WTC11 (cell line): ENCODE results near the gene HMGCS2.

Source experiments
- ATF1 ChIP-seq: sonication (generic); formaldehyde crosslinking; IDR thresholded peaks from 2 replicates; pipeline ENCODE4 v1.8.1; 2023; ENCODE audit warnings: mild to moderate bottlenecking, moderate library complexity, missing genetic modification reagents
- ATF6 ChIP-seq: sonication (generic); formaldehyde crosslinking; IDR thresholded peaks from 2 replicates; pipeline ENCODE4 v1.8.1; 2023; ENCODE audit warnings: mild to moderate bottlenecking, missing genetic modification reagents
- CBFB ChIP-seq: sonication (generic); formaldehyde crosslinking; IDR thresholded peaks from 2 replicates; pipeline ENCODE4 v1.8.1; 2022; ENCODE audit warnings: mild to moderate bottlenecking, low read depth, missing genetic modification reagents
- CTCF ChIP-seq: fragments of 200-600 bp; IDR thresholded peaks from 2 replicates; pipeline ENCODE4 v1.8.0; 2022; ENCODE audit warnings: antibody characterized with exemption
- ESRRA ChIP-seq: sonication (generic); formaldehyde crosslinking; IDR thresholded peaks from 2 replicates; pipeline ENCODE4 v1.8.1; 2022; ENCODE audit warnings: mild to moderate bottlenecking, missing genetic modification reagents, borderline replicate concordance
- FOXJ3 ChIP-seq: sonication (generic); formaldehyde crosslinking; IDR thresholded peaks from 2 replicates; pipeline ENCODE4 v1.9.0; 2021; ENCODE audit warnings: missing genetic modification reagents, mild to moderate bottlenecking, borderline replicate concordance
- NR2C2 ChIP-seq: sonication (generic); formaldehyde crosslinking; IDR thresholded peaks from 2 replicates; pipeline ENCODE4 v1.8.0; 2022; ENCODE audit warnings: mild to moderate bottlenecking, missing genetic modification reagents
- SP1 ChIP-seq: sonication (generic); formaldehyde crosslinking; conservative IDR thresholded peaks from 2 replicates; pipeline ENCODE4 v1.8.1; 2022; ENCODE audit warnings: missing genetic modification reagents
- TEAD4 ChIP-seq: sonication (generic); formaldehyde crosslinking; IDR thresholded peaks from 2 replicates; pipeline ENCODE4 v1.8.0; 2022; ENCODE audit warnings: mild to moderate bottlenecking, missing genetic modification reagents
- TF ChIP-seq, protein P1 (sequence below): sonication (generic); formaldehyde crosslinking; IDR thresholded peaks from 2 replicates; pipeline ENCODE4 v1.8.1; 2022; ENCODE audit warnings: mild to moderate bottlenecking, moderate library complexity, missing genetic modification reagents
- TF ChIP-seq, protein P2 (sequence below): fragments of 250-450 bp; sonication (Bioruptor Pico); IDR thresholded peaks from 2 replicates; pipeline ENCODE4 v1.9.0; 2021; ENCODE audit warnings: moderate library complexity, mild to moderate bottlenecking, inconsistent platforms, borderline replicate concordance
- TF ChIP-seq, protein P3 (sequence below): fragments of 250-450 bp; sonication (Bioruptor Pico); conservative IDR thresholded peaks from 2 replicates; pipeline ENCODE4 v1.9.0; 2021; ENCODE audit warnings: mild to moderate bottlenecking

DNA sequence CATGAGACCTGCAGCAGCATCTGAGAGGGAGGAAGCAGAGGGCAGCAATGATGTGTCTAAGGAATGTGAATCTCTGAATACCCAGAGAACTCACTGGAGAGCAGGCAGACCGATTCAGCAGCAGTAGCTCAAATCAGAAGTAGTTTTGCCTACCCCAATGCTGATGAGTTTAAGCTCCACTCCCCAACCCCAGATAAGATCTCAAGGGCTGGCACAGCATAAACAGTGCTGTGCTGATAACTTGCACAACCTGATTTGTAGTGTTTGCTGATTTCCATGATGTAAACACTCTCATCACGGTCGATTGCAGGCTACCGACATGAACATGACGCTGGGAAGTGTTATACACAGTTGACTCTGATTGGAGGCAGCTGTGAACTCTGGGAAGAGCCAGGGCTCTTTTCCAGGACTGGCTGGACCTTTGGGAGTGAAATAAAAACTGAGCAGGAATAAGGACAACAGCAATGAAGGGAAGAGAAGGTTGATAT lies 11.2 kb upstream of the HMGCS2 start:
- TF ChIP-seq, protein P1, sequence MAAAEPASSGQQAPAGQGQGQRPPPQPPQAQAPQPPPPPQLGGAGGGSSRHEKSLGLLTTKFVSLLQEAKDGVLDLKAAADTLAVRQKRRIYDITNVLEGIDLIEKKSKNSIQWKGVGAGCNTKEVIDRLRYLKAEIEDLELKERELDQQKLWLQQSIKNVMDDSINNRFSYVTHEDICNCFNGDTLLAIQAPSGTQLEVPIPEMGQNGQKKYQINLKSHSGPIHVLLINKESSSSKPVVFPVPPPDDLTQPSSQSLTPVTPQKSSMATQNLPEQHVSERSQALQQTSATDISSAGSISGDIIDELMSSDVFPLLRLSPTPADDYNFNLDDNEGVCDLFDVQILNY, result no peak
- no peak for TF ChIP-seq ATF6 (CRISPR knock-in tag)
- TF ChIP-seq CTCF, result no peak
- TF ChIP-seq FOXJ3 (CRISPR knock-in tag), result no peak
- no peak for TF ChIP-seq CBFB
- TF ChIP-seq TEAD4 (CRISPR knock-in tag), result no peak
- TF ChIP-seq ESRRA (CRISPR knock-in tag), result no peak
- no peak for TF ChIP-seq NR2C2
- no peak for TF ChIP-seq SP1 (CRISPR knock-in tag)
- TF ChIP-seq, protein P2, sequence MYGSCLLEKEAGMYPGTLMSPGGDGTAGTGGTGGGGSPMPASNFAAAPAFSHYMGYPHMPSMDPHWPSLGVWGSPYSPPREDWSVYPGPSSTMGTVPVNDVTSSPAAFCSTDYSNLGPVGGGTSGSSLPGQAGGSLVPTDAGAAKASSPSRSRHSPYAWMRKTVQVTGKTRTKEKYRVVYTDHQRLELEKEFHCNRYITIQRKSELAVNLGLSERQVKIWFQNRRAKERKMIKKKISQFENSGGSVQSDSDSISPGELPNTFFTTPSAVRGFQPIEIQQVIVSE (CRISPR knock-in tag), result no peak
- no peak for TF ChIP-seq ATF1 (CRISPR knock-in tag)
- TF ChIP-seq, protein P3, sequence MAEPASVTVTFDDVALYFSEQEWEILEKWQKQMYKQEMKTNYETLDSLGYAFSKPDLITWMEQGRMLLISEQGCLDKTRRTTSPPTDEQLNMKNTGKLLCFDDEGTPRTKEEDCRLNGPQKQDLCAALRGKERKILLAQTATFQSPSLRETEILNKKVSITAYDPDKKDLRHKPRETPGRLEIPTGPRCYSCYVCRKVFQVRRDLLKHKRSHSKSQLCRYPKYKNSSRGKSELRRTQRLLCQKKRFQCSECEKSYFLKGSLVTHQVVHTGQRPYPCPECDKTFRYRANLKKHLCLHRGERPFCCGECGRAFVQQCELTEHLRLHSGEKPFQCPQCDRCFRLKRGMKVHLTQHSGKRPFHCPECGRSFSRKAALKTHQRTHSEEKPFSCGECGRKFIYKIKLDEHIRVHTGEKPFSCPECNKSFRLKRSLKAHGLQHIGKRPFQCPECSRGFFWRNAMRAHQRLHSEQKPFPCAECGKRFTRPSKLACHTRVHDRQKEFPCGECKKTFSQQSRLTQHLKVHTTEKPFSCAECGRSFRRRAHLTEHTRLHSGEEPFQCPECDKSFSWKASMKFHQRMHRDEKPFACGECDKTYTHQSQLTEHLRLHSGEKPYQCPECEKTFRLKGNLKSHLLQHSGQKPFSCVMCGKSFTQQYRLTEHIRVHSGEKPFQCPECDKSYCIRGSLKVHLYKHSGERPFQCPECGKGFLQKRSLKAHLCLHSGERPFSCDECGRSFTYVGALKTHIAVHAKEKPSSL, result no peak
